Stimulated activated CD8-positive, alpha-beta memory T cell treated with anti-CD3 and anti-CD28 coated beads, Interleukin-2, amount 100 ng/mL, for 48 hours (primary cell): ENCODE results near the gene MCM3AP.
"Not testable (repeated sequence)": the region's sequence is repeated elsewhere in the genome, so short reads cannot be mapped to it uniquely, and the experiment has no call there.

Experiments
- DNase-seq, 2 donors: peaks; one replicate each; pipeline ENCODE4 v3.0.0-alpha.2; 2020; ENCODE audit warnings: low read depth in 2 of 2

MCM3AP gene

DNA sequence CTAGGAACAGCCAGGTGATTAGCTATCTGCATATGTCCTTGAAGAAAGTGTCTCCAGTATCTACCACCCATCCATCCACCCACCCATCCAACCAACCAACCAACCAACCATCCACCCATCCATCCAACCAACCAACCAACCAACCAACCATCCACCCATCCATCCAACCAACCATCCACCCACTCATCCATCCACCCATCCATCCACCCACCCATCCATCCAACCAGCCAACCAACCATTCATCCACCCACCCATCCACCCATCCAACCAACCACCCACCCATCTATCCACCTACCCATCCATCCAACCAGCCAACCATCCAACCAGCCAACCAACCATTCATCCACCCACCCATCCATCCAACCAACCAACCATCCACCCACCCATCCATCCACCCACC is 26.2 kb upstream of the MCM3AP start:
- DNase-seq, result no peak

DNA sequence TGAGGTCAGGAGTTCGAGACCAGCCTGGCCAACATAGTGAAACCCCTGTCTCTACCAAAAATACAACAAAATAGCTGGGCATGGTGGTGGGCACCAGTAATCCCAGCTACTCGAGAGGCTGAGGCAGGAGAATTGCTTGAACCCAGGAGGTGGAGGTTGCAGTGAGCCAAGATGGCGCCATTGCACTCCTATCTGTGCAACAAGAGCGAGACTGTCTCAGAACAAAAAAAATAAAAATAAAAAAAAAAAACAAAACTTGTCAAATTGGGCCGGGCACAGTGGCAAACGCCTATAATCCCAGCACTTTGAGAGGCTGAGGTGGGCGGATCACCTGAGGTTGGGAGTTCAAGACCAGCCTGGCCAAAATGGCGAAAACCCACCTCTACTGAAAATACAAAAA is 24.8 kb upstream of the MCM3AP start:
- not testable (repeated sequence) for DNase-seq

DNA sequence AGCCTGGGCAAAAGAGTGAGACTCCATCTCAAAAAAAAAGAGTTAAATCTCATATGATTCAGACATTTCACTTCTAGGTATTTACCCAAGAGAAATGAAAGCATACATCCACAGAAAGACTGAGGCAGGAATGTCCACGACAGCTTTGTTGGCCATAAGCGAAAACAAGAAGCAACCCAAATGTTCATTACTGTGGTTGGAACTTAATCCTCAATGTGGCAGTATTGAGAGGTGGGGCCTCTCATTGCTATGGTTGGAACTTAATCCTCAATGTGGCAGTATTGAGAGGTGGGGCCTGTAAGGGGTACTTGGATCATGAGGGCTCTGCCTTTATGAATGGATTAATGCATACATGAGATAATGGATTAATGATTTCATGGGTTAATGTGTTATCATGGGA is 23.0 kb upstream of the MCM3AP start:
- DNase-seq, result no peak

DNA sequence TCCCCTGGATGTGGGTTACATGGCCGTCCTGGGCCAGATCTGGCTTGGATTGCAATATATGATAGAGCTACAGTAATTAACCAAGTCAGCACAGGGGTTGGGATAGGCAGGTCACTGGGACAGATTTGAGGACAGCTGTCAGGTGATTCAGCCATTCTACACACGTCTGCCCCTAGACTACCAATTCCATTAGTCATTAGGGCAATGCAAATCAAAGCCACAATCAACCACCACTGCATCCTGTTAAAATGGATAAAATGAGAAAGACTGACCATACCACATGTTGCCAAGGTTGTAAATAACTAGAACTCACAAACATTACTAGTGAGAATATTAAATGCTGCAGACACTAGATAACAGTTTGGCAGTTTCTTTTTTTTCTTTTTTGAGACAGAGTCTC is 22.2 kb upstream of the MCM3AP start:
- no peak for DNase-seq

DNA sequence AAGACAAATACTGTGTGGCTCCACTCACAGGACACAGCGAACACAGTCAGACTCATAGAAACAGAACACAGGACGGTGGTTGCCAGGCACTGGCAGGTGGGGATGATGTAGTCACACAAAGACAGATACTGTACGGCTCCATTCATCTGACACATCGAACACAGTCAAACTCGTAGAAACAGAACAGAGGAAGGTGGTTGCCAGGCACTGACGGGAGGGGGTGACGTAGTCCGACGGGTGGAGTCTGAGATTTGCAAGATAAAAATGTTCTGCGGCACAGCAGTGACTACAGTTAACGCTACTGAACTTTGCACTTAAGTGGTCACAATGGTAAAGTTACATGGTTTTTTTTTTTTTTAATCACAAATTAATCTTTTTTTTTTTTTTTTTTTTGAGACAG is 19.5 kb upstream of the MCM3AP start:
- no peak for DNase-seq

DNA sequence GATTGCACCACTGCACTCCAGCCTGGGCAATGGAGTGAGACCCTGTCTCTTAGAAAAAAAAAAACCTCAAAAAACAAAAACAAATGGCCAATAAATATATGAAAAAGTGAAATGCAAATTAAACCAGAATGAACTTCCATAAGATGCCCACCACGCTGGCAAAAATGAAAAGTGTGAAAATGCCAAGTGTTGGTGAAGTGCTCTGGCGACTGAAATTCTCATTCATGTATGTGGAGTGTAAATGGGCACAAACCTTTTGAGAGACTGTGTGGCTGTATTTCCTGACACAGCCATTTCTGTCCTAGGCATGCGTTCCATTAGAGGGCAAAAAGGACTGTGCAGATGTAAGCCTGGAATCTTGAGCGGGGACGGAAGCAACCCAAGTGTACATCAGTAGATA is 19.0 kb upstream of the MCM3AP start:
- DNase-seq, result no peak

DNA sequence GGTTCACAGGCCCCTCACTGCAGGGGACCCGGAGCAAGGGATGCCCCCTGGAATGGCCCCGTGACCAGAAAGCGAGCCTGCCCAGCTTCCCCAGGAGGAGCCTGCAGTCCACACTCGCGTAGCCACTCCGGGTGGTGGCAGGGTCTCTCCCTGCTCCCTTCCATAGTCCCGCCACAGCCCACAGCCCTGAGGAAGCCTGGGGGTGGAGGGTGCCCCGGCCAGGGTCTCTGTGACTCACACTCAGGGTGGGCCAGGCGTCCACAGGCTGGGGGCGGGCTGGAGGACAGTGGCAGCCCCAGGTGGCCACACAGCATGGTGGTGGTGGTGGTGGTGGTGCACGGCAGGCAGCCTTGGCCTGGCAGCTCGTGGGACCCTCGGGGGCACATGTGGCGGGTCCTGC is 16.3 kb upstream of the MCM3AP start:
- DNase-seq, result no peak

DNA sequence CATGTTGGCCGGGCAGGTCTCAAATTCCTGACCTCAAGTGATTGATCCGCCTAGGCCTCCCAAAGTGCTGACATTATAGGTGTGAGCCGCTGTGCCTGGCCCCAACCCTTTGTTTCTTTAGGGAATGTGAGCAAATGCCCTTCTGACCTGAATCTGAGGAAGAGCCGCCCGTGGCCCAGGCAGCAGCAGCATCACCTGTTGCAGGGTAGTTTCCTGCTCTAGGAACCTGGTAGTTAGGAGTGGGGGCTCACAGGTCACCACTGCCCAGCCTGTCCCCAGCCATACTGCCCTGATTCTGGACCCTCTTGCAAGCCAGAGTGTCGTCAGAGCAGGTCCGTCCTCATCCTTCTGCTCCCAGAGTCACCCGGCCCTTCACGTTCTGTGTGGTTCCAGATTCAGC is 13.8 kb upstream of the MCM3AP start:
- no peak for DNase-seq

DNA sequence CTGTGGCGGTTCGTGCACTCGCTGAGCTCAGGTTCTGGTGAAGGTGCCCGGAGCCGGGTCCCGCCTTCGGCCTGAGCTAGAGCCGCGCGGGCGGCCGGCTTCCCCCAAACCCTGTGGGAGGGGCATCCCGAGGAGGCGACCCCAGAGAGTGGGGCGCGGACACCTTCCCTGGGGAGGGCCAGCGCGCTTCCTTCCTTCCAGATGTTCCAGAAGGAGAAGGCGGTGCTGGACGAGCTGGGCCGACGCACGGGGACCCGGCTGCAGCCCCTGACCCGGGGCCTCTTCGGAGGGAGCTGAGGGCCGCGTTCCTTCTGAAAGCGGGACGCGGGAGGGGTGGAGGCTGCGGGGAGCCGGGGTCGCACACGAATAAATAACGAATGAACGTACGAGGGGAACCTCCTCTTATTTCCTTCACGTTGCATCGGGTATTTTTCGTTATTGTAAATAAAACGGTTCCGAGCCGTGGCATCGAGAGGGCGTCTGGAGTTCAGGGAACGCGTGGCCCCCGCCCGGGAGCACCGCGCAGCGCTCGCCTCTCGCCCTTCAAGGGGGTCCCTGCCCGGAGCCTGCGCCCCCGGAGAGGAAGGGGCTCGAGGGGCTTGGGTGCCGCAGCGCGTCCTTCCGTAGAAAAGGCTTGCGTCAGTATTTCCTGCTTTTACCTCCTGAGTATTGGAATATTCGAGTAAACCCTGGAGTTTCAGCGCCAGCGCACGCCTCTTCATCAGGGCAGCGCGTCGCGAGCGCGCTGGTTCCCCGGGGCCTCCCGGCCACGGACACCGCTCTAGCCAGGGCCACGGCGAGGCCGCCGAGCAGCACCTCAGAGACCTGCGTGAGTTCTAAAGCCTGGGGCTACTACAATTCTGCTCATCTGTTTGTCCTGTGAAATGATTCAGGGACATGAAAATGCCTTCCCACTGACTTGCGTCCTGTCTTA is 12.2 kb upstream of the MCM3AP start:
- DNase-seq, result no peak

DNA sequence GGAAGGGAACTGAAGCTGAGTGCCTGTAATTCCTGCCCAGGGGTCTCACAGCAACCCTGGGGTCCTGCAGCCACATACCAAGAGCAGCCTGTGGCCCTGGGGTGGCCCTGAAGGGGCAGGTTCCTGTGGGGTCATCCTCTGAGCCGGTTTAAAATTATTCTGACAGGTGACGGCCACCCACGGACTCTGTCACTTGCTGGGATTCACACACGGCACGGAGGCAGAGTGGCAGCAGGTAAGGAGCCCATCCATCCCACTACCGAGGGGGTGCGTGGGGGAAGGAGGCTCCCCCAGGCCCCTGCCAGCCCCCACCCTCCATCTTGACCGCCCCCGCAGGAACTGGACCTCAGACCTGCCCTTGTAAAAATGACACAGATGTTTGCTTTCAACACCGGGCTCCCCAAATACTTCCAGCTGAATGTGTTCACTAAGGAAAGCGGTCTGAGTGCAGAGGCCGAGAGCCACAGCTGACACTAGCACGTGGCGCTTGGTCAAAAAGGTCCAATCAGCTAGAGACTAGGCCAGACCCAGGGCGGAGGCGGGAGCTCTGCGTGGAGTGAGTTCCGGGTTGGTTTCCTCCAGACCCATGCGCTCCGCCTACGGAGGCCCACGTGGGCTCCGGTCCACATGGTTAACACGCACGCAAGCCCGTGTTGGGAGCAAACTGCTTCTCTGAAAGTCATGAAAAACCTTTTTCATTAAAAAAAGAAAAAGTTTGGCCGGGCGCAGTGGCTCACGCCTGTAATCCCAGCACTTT is 10.8 kb upstream of the MCM3AP start:
- DNase-seq, result peak; percentile 52 to 54

DNA sequence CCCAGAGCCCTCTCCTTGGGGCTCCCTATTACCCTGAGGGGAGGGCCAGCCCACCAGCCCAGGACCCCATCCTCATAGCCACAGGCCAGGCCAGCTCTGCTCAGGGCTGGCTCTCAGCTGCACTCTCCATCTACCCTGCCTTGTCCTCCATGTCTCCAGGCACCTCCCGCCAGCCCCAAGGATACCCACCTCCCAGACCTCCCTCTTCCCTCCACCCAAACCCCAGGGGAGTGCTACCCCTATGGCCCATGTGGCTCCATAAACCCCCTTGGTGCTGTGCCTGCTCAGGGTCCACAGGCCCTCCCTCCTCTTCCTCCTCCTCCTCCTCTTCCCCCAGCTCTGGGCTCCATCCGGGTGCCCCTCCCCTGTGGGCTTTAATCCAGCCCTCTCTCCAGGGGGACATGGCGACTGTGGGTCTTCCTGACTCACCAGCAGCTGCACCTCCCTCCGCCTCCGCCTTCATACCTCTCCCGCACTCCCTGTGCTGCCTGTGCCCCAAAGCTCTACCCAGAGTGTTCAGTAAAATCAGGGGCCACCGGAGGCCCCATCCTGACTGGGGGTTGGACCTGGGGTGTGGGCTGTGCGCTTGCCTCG is 9.9 kb upstream of the MCM3AP start:
- no peak for DNase-seq

DNA sequence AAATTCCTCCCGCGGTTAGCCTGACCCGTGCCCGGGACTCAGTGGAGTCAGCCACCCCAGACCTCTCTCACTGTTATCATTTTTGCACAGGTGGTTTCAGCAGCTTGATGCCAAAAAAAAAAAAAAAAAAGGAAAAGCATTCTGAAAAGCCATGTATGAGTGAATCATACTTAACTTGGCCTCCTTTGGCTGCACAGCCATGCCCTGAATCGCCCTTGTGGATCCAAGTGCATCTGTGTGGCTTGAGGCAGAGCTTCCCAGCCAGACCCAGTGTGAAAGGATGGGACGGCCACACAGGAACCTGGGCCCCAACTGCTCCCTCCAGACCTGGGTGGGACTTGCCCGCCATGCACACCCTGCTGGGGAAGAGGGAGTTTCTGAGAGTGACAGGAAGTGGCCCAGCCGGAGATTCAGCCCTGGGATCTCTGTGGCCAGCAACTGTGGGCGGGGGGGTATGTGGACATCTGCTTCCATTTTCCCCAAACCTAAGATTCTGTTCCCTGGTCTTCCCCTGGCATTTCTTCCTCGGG is 9.3 kb upstream of the MCM3AP start:
- no peak for DNase-seq

DNA sequence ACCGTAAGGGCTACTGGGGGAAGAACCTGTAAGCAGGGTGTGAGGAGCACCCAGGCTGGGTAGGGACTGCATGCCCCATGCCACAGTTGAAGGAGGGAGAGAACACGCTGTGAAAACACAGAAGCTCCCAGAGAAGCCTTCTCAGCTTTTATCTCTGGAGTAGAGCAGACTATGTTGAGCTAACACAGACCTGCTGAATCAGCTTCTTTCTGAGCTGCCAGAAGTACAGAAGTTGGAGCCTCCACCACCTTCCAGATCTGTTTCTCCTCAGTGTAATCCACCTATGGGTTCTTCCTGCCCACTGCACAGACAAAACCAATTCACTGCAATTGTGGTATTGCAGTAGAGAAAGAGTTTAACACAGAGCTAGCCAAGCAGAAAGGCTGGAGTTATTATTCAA is 6.2 kb upstream of the MCM3AP start:
- DNase-seq, result no peak

DNA sequence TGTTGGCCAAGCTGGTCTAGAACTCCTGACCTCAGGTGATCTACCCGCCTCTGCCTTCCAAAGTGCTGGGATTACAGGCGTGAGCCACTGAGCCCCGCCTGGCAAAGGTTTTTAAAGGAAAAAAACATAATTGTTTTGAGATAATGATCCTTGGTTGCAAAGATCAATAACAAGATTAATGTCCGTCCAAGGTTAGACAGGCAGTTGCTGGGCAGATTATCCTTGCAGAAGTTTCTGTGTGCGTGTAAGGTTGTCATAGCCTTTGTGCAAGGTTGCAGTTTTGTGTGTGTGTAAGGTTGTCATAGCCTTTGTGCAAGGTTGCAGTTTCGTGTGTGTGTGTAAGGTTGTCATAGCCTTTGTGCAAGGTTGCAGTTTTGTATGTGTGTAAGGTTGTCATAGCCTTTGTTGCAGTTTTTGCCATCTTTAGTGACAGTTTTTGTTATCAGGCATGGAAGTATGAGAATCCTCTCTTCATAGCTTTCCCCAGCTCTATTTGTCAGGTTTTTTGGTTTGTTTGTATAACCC is 4.3 kb upstream of the MCM3AP start:
- no peak for DNase-seq

DNA sequence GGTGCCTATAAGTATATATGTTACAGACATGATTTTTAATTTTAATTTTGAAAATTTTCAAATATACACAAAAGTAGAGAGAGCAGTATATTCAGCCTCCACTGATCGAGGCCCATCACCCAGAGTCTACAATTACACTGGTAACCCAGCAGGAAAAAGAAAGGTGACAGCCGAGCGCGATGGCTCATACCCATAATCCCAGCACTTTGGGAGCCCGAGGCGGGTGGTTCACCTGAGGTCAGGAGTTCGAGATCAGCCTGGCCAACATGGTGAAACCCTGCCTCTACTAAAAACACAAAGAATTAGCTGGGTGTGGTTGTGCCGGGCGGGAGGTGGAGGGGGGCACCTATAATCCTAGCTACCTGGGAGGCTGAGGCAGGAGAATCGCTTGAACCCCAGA is 2.1 kb upstream of the MCM3AP start:
- DNase-seq, result no peak

DNA sequence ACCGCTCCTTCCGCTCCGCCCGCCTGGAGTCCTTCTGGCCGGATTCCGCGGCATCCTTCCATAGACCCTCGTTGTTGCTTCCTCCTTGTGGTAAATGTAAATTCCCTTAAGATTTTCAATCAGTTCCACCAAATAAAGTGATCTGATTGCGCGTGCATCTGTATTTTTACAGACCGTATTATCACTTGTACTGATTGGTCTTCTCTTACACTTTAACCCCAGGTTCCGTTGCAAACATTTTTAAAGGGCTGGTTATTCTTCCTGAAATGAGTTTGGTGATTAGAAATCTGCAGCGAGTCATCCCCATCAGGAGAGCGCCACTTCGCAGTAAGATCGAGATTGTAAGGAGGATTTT is 1.2 kb upstream of the MCM3AP start:
- DNase-seq, result no peak

DNA sequence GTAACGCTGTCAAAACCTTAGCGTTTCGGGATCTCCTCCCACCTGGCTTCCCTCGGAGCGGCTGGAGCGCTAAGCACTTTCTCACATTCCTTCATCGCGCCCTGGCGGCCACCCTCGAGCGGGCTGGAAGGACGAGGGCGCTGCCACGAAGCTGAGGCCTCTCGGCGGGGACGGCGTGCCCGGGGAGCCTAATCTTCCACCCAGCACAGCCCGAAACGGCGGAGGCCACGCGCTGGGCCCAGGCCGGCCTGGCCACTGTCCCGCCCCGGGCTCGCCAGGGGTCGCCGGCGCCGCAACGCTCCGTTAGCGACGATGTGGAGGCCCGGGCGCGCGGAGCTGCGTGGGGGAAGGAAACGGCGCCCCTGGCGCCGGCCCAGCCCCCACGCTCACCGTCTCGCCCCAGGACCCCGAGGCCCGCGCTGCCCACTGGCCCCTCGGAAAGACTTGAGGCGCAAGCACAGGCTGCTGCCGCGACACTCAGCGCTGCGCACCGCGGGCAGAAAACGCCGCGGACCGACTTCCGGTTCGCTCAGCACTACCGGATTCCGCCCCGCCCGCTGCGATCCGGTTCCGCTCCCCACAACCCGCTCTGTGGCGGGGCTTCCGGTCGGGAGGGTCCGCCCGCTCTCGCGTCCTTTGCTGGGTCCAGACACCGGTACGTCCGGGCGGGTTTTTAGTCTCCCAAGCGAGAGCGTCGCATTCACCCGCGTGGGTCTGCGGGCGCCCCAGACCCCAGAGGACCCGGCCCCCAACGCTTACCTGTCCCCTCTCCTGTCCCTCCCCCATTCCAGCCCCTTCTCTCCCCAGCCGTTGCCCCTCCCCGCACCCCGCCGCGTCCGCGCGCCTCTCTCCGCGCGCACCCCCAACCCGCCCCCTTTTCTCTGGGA is 593 bp upstream of the MCM3AP start, which contains the start of gene YBEY:
Gene YBEY, plus strand, starts transcription at position 582 of the 887 bp plus-strand sequence. CDS start 572 bp downstream, outside the sequence.
- peak; percentile 83 to 85 for DNase-seq

DNA sequence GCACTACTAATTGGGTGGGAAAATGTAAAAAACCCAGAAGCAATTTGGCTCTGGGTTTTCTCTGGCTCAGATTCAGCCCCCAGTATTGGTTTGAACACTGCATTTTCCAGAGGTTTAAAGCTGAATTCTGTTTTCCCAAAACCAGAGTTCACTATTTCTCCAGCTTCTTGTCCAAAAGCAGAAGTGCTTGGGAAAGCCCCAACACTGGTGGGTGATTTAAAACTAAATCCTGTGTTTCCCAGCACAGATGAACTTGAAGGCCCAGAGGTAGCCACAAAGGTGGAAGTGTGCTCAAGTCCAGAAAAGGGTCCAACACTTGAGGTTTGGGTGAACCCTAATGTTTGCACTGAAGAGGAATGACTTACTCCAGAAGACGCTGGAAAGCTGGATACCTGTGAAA is 678 bp downstream of the MCM3AP start:
- DNase-seq, result no peak

DNA sequence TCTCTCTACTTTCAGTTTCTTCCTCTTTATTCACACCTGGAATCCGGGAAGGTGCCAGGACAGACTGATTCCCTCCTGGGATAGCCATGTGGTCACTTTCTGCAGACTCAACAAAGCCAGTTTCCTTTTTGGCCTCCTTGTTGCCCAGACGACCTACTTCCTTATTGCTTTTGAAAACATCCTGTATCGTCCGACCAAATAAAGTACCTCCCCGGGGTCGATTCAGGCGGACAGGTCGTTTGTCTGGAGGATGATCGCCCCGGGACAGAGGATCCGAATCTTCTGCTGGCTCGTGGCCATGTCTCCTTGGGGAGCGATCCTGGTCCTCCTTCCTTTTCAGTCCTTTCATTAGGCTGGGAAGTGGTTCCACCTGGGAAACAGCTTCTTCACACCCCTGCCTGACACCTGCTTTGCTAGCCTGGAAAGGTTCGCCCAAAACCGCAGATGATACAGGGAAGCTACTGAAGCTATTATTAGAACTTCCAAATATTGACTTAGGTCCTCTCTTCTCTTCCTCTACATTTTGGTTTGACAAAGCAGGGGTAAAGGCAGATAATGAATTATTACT is 1.2 kb downstream of the MCM3AP start:
- DNase-seq, result no peak

DNA sequence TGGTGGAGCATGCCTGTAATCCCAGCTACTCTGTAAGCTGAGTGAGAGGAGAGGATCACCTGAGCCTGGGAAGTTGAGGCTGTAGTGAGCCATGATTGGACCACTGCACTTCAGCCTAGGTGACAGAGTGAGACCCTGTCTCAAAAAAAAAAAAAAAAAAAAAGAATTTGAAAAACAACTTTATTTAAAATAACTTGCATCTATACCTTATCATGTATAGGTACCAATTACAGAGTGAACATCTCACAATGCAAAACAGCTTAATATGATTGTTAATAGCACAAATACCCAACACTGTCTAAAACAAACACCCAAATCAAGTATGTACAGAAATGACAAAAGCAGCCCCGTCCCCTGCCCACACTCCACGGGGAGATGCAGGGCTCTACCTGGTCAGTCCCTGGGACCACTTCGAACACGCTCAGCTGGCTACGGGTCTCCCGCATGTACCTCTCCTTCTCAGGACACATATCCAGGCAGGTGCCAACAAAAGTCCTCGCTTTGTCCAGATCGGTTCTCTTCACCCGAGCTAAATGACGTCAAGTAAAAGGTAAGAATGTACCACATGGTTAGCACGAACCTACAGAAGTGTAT is 10.5 kb downstream of the MCM3AP start:
- DNase-seq, result no peak
